K562 (cell line): ENCODE results near the gene TOR1AIP2. TPM values are rescaled to one million over a fixed set of nuclear protein-coding genes. Genes with fewer than 3 reads are reported as not detected.

Experiments used
- ATF6 ChIP-seq: sonication (generic); formaldehyde crosslinking; IDR thresholded peaks from 2 replicates; pipeline ENCODE4 v1.4.0; 2020; ENCODE audit warnings: mild to moderate bottlenecking, missing genetic modification reagents
- DACH1 ChIP-seq: fragments of 450-650 bp; IDR thresholded peaks from 2 replicates; pipeline ENCODE4 v1.6.1; 2018; ENCODE audit not compliant: partially characterized antibody
- DDX20 ChIP-seq: fragments of 450-650 bp; IDR thresholded peaks from 2 replicates; pipeline ENCODE4 v1.6.1; 2016; ENCODE audit warnings: missing genetic modification characterization, low read depth, mild to moderate bottlenecking, missing compliant biosample characterization, moderate library complexity
- DNMT1 ChIP-seq: fragments of 450-650 bp; IDR thresholded peaks from 2 replicates; pipeline ENCODE4 v1.6.1; 2016; ENCODE audit warnings: antibody characterized with exemption, mild to moderate bottlenecking
- ESRRB ChIP-seq: fragments of 250-450 bp; sonication (Bioruptor Pico); IDR thresholded peaks from 2 replicates; pipeline ENCODE4 v1.5.0; 2020; ENCODE audit warnings: mild to moderate bottlenecking, moderate library complexity, borderline replicate concordance
- FOXK1 ChIP-seq: sonication (generic); formaldehyde crosslinking; IDR thresholded peaks from 2 replicates; pipeline ENCODE4 v1.8.0; 2022; ENCODE audit warnings: missing genetic modification reagents, mild to moderate bottlenecking, borderline replicate concordance
- KAT7 ChIP-seq: sonication (generic); formaldehyde crosslinking; IDR thresholded peaks from 2 replicates; pipeline ENCODE4 v1.8.0; 2022; ENCODE audit warnings: missing genetic modification reagents, mild to moderate bottlenecking, borderline replicate concordance
- MXD1 ChIP-seq: fragments of 250-450 bp; sonication (Bioruptor Pico); IDR thresholded peaks from 2 replicates; pipeline ENCODE4 v1.8.0; 2021; ENCODE audit warnings: borderline replicate concordance, mild to moderate bottlenecking, moderate library complexity; ENCODE audit not compliant: poor library complexity, severe bottlenecking
- NCOA1 ChIP-seq: fragments of 450-650 bp; IDR thresholded peaks from 2 replicates; pipeline ENCODE4 v1.6.1; 2016; ENCODE audit warnings: low read depth
- PHB ChIP-seq: fragments of 250-450 bp; sonication (Bioruptor Pico); IDR thresholded peaks from 2 replicates; pipeline ENCODE4 v1.5.0; 2021
- POU5F1 ChIP-seq: fragments of 150-350 bp; IDR thresholded peaks from 2 replicates; pipeline ENCODE4 v1.6.1; 2014; ENCODE audit warnings: borderline replicate concordance, low read length, low read depth, mild to moderate bottlenecking; ENCODE audit not compliant: partially characterized antibody
- PYGO2 ChIP-seq: fragments of 450-650 bp; IDR thresholded peaks from 2 replicates; pipeline ENCODE4 v1.6.1; 2016; ENCODE audit warnings: mild to moderate bottlenecking, missing genetic modification characterization, moderate library complexity, missing compliant biosample characterization
- TRIM25 ChIP-seq: fragments of 450-650 bp; IDR thresholded peaks from 2 replicates; pipeline ENCODE4 v1.7.0; 2016; ENCODE audit warnings: borderline replicate concordance
- XRCC5 ChIP-seq: fragments of 200-400 bp; formaldehyde crosslinking; IDR thresholded peaks from 2 replicates; pipeline ENCODE4 v1.6.1; 2017; ENCODE audit warnings: low read depth, mild to moderate bottlenecking, low read length
- ZBTB26 ChIP-seq: fragments of 450-650 bp; formaldehyde crosslinking; IDR thresholded peaks from 2 replicates; pipeline ENCODE4 v1.4.0; 2022; ENCODE audit warnings: missing genetic modification characterization
- ZBTB9 ChIP-seq: fragments of 450-650 bp; formaldehyde crosslinking; IDR thresholded peaks from 2 replicates; pipeline ENCODE4 v1.4.0; 2020; ENCODE audit warnings: mild to moderate bottlenecking, moderate library complexity
- ZKSCAN8 ChIP-seq: fragments of 200-800 bp; sonication (Bioruptor generic); IDR thresholded peaks from 2 replicates; pipeline ENCODE4 v1.6.1; 2016; ENCODE audit warnings: missing genetic modification characterization, missing compliant biosample characterization
- ZNF12 ChIP-seq: sonication (generic); formaldehyde crosslinking; IDR thresholded peaks from 2 replicates; pipeline ENCODE4 v1.4.0; 2020; ENCODE audit warnings: mild to moderate bottlenecking, missing genetic modification reagents
- ZNF23 ChIP-seq: fragments of 250-450 bp; sonication (Bioruptor Pico); IDR thresholded peaks from 2 replicates; pipeline ENCODE4 v1.4.0; 2020; ENCODE audit warnings: mild to moderate bottlenecking
- polyA plus RNA-seq, 8 experiments: library from polyadenylated mRNA; depleted of rRNA in 4 of 8; stranded (reverse) in 5 of 8; unstranded in 3 of 8; fragments of >200 nt; fragmentation: Nextera tagmentation in 2 of 8; fragmentation: Illumina TruSeq in 1 of 8; extraction: Ambion mirVana in 2 of 8; extraction: Trizol in 1 of 8; gene quantifications; 2 replicates each; pipeline versions ENCODE4 v1.2.1 to v1.2.3, GENCODE V29; 2011 to 2014; ENCODE audit warnings: inconsistent platforms in 1 of 8, missing spikeins in 1 of 8
- total RNA-seq, 7 experiments: library from RNA; depleted of rRNA in 6 of 7; stranded (reverse); fragments of >200 nt in 6 of 7; fragmentation: Illumina TruSeq in 2 of 7; extraction: Trizol in 2 of 7; gene quantifications; 2 replicates each; pipeline versions ENCODE4 v1.2.1 to v1.2.3, GENCODE V29; 2011 to 2021; ENCODE audit warnings: low replicate concordance in 1 of 7

Gene TOR1AIP2
- total and polyA plus RNA-seq, 9 of the 15 experiments (the other 6 are each of a cell fraction or from before 2014, with no cell fraction given) = 16.7 to 122 (median 41.4) TPM

GRCh38 chr1:179881642-179882252, 4.1 kb upstream of the TOR1AIP2 start (continued):
- TF ChIP-seq ATF6 (no peak), XRCC5 (no peak), FOXK1 (peak; percentile 91; the same call in 1 of the 2 replicates), DNMT1 (no peak), ZKSCAN8 (CRISPR knock-in tag) (0 out of 2 replicates have a peak, but pooled peaks have one; percentile 16), DACH1 (no peak), DDX20 (tag) (no peak), ZBTB9 (CRISPR knock-in tag) (0 out of 2 replicates have a peak, but pooled peaks have one; percentile 52), KAT7 (CRISPR knock-in tag) (no peak; the same call in none of the 2 replicates), TRIM25 (0 out of 2 replicates have a peak, but pooled peaks have one; percentile 29), ZNF23 (CRISPR knock-in tag) (no peak), NCOA1 (peak; percentile 10; the same call in 1 of the 2 replicates), ZBTB26 (CRISPR knock-in tag) (peak; percentile 84), PHB (CRISPR knock-in tag) (0 out of 2 replicates have a peak, but pooled peaks have one; percentile 71), MXD1 (CRISPR knock-in tag) (no peak), POU5F1 (no peak), PYGO2 (tag) (peak; percentile 51; the same call in 1 of the 2 replicates), ZNF12 (CRISPR knock-in tag) (no peak), ESRRB (CRISPR knock-in tag) (no peak)
